PFSK-1 (cell line): ENCODE data around the gene RBMS3.

Experiments
- FOXP2 ChIP-seq: optimal IDR thresholded peaks from 2 replicates; pipeline ENCODE3; 2011; ENCODE audit warnings: borderline replicate concordance, control low read depth, inconsistent platforms; ENCODE audit not compliant: insufficient read depth; ENCODE audit errors: extremely low read length, extremely low read depth
- POLR2AphosphoS5 ChIP-seq: IDR thresholded peaks from 2 replicates; pipeline ENCODE4 v1.6.1; 2012; ENCODE audit warnings: low read depth, mild to moderate bottlenecking, control low read depth, low read length, moderate library complexity
- SIN3A ChIP-seq: IDR thresholded peaks from 2 replicates; pipeline ENCODE4 v1.6.1; 2012; ENCODE audit warnings: mild to moderate bottlenecking, low read length, moderate library complexity, borderline replicate concordance; ENCODE audit not compliant: insufficient read depth
- TAF1 ChIP-seq: IDR thresholded peaks from 2 replicates; pipeline ENCODE4 v1.6.1; 2012; ENCODE audit warnings: low read length, control low read depth, borderline replicate concordance; ENCODE audit not compliant: insufficient read depth
- TF ChIP-seq, protein P1 (sequence below), 2 experiments: IDR thresholded peaks; 2 replicates each; pipeline versions ENCODE4 v1.6.1 to v1.8.0; 2011 to 2012; ENCODE audit warnings: low read depth in 2 of 2, low read length in 2 of 2, control low read depth in 1 of 2, inconsistent platforms in 1 of 2, mild to moderate bottlenecking in 1 of 2, moderate library complexity in 1 of 2; ENCODE audit not compliant: insufficient read depth in 1 of 2

RBMS3 gene

GRCh38 chr3:29329986-29330890 is 49.4 kb downstream of the RBMS3 start:
- TF ChIP-seq SIN3A, result no peak
- TF ChIP-seq TAF1, result no peak
- no peak for TF ChIP-seq POLR2AphosphoS5
- TF ChIP-seq, protein P1, sequence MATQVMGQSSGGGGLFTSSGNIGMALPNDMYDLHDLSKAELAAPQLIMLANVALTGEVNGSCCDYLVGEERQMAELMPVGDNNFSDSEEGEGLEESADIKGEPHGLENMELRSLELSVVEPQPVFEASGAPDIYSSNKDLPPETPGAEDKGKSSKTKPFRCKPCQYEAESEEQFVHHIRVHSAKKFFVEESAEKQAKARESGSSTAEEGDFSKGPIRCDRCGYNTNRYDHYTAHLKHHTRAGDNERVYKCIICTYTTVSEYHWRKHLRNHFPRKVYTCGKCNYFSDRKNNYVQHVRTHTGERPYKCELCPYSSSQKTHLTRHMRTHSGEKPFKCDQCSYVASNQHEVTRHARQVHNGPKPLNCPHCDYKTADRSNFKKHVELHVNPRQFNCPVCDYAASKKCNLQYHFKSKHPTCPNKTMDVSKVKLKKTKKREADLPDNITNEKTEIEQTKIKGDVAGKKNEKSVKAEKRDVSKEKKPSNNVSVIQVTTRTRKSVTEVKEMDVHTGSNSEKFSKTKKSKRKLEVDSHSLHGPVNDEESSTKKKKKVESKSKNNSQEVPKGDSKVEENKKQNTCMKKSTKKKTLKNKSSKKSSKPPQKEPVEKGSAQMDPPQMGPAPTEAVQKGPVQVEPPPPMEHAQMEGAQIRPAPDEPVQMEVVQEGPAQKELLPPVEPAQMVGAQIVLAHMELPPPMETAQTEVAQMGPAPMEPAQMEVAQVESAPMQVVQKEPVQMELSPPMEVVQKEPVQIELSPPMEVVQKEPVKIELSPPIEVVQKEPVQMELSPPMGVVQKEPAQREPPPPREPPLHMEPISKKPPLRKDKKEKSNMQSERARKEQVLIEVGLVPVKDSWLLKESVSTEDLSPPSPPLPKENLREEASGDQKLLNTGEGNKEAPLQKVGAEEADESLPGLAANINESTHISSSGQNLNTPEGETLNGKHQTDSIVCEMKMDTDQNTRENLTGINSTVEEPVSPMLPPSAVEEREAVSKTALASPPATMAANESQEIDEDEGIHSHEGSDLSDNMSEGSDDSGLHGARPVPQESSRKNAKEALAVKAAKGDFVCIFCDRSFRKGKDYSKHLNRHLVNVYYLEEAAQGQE (IDR thresholded peaks at IDR 0.05; ENCODE audit: insufficient read depth in 1 of 2, low read depth in 2 of 2, low read length in 2 of 2), result no peak
- TF ChIP-seq FOXP2, result no peak

GRCh38 chr3:29331035-29331434 is 50.2 kb downstream of the RBMS3 start:
- TF ChIP-seq FOXP2, result no peak
- TF ChIP-seq, protein P1 (IDR thresholded peaks at IDR 0.05; ENCODE audit: insufficient read depth in 1 of 2, low read depth in 2 of 2, low read length in 2 of 2), result no peak
- TF ChIP-seq SIN3A, result no peak
- no peak for TF ChIP-seq POLR2AphosphoS5
- TF ChIP-seq TAF1, result no peak

DNA sequence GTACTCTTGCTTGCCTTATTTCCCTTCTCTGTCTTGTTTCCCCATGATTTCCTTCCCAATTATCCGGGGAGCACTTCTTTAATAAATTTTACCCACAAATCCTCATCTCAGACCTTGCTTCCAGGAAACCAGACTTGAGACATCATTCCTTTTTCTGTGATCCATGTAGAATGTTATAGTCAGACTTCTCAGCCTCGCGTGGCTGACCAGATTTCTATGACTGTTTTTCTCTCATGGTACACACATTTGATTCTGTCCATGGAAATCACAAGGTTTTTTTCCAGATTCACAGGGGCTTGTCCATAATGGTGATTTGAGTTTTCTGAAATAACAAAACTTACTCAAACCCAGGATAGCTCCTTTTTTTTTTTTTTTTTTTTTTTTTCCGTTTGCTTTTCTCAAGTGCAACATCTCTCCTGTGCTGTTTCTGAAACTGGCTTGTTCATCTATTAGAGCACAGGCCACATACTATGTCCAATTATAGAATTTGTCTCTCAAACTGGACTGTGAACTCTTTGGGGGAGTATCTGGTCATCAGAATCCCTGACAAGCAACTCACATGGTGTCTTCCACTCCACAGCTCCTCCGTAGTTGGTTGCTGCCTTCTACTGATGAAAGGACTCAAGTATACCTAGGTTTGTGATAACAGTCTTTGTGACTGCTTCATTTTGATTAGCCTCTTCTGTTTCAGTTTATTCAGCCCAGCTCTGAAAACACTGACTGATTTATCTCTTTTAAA is 50.8 kb downstream of the RBMS3 start:
- TF ChIP-seq POLR2AphosphoS5, result no peak
- TF ChIP-seq FOXP2, result no peak
- TF ChIP-seq, protein P1 (IDR thresholded peaks at IDR 0.05; ENCODE audit: insufficient read depth in 1 of 2, low read depth in 2 of 2, low read length in 2 of 2), result no peak
- TF ChIP-seq TAF1, result no peak
- no peak for TF ChIP-seq SIN3A

DNA sequence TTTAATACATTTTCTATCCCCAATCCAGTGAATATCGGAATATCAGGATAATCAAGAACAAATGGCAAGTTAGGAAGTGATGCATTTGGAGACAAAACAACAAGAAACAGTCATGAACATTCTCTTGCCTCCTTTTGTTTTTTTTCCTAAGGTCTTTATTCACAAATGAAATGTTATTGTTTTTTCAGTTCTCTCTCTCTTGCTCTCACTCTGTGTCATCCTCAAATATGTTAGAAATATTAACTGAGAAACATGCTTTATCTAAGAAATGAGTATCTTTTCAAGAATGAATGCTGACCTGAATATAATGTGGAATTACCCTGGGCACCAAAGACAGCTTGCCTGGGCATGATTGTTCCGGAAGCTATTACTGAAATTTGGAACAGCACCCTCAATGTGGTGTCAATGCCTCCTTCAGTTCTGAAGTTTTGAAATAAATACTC is 51.3 kb downstream of the RBMS3 start:
- TF ChIP-seq POLR2AphosphoS5, result no peak
- TF ChIP-seq TAF1, result no peak
- no peak for TF ChIP-seq FOXP2
- TF ChIP-seq, protein P1 (IDR thresholded peaks at IDR 0.05; ENCODE audit: insufficient read depth in 1 of 2, low read depth in 2 of 2, low read length in 2 of 2), result no peak
- no peak for TF ChIP-seq SIN3A
